Panc1 (cell line): ENCODE measurements around the gene SMG1.

Experiments
- POLR2AphosphoS5 ChIP-seq: IDR thresholded peaks from 2 replicates; pipeline ENCODE4 v1.6.1; 2012; ENCODE audit warnings: mild to moderate bottlenecking, low read depth, low read length, moderate library complexity
- SIN3A ChIP-seq: IDR thresholded peaks from 2 replicates; pipeline ENCODE4 v1.6.1; 2012; ENCODE audit warnings: low read depth, mild to moderate bottlenecking, low read length, moderate library complexity, borderline replicate concordance; ENCODE audit not compliant: insufficient read depth
- TCF7L2 ChIP-seq: IDR thresholded peaks from 2 replicates; pipeline ENCODE4 v1.6.1; 2011; ENCODE audit warnings: mild to moderate bottlenecking, low read depth, low read length, inconsistent platforms
- TF ChIP-seq, protein P1 (sequence below): fragments of 450-650 bp; IDR thresholded peaks from 2 replicates; pipeline ENCODE4 v1.5.1; 2017; ENCODE audit warnings: mild to moderate bottlenecking
- TF ChIP-seq, protein P2 (sequence below), 2 experiments: IDR thresholded peaks; 2 replicates each; pipeline ENCODE4 v1.6.1; 2011 to 2012; ENCODE audit warnings: low read depth in 2 of 2, control low read depth in 1 of 2, low read length in 1 of 2, mild to moderate bottlenecking in 1 of 2, moderate library complexity in 1 of 2; ENCODE audit not compliant: insufficient read depth in 1 of 2

DNA sequence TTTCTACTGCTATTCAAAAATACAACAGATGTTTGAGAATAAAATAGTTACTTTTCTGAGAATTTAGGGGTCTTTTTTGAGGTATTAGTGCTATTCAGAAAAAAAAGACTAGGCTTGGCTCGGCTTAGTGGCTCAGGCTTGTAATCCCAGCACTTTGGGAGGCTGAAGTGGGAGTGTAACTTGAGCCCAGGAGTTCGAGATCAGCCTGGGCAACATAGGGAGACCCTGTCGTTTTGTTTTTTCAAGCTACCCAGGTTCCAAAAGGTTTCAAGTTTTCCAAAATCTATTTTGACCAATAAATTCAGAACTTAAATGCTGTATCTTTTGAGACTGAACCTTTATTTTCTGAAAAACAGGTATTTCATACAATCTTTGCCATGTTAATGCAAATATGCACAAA is 121.7 kb downstream of the SMG1 start:
- TF ChIP-seq, protein P1, sequence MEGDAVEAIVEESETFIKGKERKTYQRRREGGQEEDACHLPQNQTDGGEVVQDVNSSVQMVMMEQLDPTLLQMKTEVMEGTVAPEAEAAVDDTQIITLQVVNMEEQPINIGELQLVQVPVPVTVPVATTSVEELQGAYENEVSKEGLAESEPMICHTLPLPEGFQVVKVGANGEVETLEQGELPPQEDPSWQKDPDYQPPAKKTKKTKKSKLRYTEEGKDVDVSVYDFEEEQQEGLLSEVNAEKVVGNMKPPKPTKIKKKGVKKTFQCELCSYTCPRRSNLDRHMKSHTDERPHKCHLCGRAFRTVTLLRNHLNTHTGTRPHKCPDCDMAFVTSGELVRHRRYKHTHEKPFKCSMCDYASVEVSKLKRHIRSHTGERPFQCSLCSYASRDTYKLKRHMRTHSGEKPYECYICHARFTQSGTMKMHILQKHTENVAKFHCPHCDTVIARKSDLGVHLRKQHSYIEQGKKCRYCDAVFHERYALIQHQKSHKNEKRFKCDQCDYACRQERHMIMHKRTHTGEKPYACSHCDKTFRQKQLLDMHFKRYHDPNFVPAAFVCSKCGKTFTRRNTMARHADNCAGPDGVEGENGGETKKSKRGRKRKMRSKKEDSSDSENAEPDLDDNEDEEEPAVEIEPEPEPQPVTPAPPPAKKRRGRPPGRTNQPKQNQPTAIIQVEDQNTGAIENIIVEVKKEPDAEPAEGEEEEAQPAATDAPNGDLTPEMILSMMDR, result no peak
- TF ChIP-seq, protein P2, sequence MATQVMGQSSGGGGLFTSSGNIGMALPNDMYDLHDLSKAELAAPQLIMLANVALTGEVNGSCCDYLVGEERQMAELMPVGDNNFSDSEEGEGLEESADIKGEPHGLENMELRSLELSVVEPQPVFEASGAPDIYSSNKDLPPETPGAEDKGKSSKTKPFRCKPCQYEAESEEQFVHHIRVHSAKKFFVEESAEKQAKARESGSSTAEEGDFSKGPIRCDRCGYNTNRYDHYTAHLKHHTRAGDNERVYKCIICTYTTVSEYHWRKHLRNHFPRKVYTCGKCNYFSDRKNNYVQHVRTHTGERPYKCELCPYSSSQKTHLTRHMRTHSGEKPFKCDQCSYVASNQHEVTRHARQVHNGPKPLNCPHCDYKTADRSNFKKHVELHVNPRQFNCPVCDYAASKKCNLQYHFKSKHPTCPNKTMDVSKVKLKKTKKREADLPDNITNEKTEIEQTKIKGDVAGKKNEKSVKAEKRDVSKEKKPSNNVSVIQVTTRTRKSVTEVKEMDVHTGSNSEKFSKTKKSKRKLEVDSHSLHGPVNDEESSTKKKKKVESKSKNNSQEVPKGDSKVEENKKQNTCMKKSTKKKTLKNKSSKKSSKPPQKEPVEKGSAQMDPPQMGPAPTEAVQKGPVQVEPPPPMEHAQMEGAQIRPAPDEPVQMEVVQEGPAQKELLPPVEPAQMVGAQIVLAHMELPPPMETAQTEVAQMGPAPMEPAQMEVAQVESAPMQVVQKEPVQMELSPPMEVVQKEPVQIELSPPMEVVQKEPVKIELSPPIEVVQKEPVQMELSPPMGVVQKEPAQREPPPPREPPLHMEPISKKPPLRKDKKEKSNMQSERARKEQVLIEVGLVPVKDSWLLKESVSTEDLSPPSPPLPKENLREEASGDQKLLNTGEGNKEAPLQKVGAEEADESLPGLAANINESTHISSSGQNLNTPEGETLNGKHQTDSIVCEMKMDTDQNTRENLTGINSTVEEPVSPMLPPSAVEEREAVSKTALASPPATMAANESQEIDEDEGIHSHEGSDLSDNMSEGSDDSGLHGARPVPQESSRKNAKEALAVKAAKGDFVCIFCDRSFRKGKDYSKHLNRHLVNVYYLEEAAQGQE (IDR thresholded peaks at IDR 0.05; ENCODE audit: insufficient read depth in 1 of 2, low read depth in 2 of 2, low read length in 1 of 2), result no peak
- TF ChIP-seq POLR2AphosphoS5 (no peak), SIN3A (no peak), TCF7L2 (no peak)
